Psoas muscle (tissue), 8 donors: ENCODE results near the gene ADAMTS12. TPM values are rescaled to one million over a fixed set of nuclear protein-coding genes. Genes with fewer than 3 reads are reported as not detected.

Experiments used
- ATAC-seq, 4 donors: fragments of 200-7000 bp; cut with Tn5 transposase; one replicate each; pipeline ENCODE4 v1.9.1; 2020; ENCODE audit warnings: moderate library complexity in 3 of 4, mild to moderate bottlenecking in 2 of 4
- DNase-seq, 2 donors: peaks; one replicate each; pipeline ENCODE4 v3.0.0-alpha.2; 2020
- H3K27ac ChIP-seq: fragments of 200-600 bp; one replicate; pipeline ENCODE4 v1.8.0; 2022
- H3K27me3 ChIP-seq, 3 donors: fragments of 200-600 bp in 1 of 3; one replicate each; pipeline versions ENCODE4 v1.6.1 to v1.8.0; 2013 to 2022; ENCODE audit warnings: low read length in 2 of 3, mild to moderate bottlenecking in 2 of 3, moderate library complexity in 1 of 3; ENCODE audit not compliant: insufficient read depth in 3 of 3
- H3K36me3 ChIP-seq, 2 donors: fragments of 200-600 bp in 1 of 2; one replicate each; pipeline versions ENCODE4 v1.6.1 to v1.8.0; 2013 to 2022; ENCODE audit warnings: low read depth in 1 of 2, mild to moderate bottlenecking in 1 of 2, moderate library complexity in 1 of 2; ENCODE audit not compliant: insufficient read depth in 1 of 2
- H3K4me1 ChIP-seq: fragments of 200-600 bp; one replicate; pipeline ENCODE4 v1.8.0; 2022
- H3K4me3 ChIP-seq: fragments of 200-600 bp; one replicate; pipeline ENCODE4 v1.8.0; 2022; ENCODE audit warnings: mild to moderate bottlenecking
- H3K9me3 ChIP-seq: fragments of 200-600 bp; one replicate; pipeline ENCODE4 v1.8.0; 2022
- CTCF ChIP-seq: fragments of 200-600 bp; IDR thresholded peaks from one replicate; pipeline ENCODE4 v1.8.0; 2022; ENCODE audit warnings: antibody characterized with exemption
- WGBS, 3 donors: extraction: QIAGEN DNeasy Blood & Tissue Kit; methylation state at CpG; one replicate each; pipeline versions ENCODE4 v1.1.6 to v1.1.7; 2013; 5-methylcytosine and 5-hydroxymethylcytosine counted together
- intact Hi-C, 2 donors: fragments of 100-400 bp; cut with DNase I; formaldehyde crosslinking; loops; one replicate each; pipeline versions ENCODE4 v1.11.0 to v1.14.2; 2022
- polyA plus RNA-seq, 3 donors: library from polyadenylated mRNA; stranded (reverse); fragments of 200-250 nt; gene quantifications; one replicate each; pipeline ENCODE4 v1.2.3, GENCODE V29; 2013
- total RNA-seq, 4 donors: library from RNA; stranded (reverse); fragmentation: NEBNext Ultra II Directional in 2 of 4; extraction: Animal tissue kit (Norgen Biotek cat#: 25700) in 2 of 4; gene quantifications; one replicate each; pipeline versions ENCODE4 v1.2.1 to v1.2.4, GENCODE V29; 2021 to 2023
- donor health status: healthy with polysubstance abuse.
- donor health status: DM: no; HTN: no; CAD: no; lungs with moderate emphysema.
- donor health status: Bipolar disorder and iron deficiency.
- donor health status: healthy.
- donor health status: DM: yes; HTN: yes; CAD: no.
- donor health status: DM: no; HTN: no; CAD: no.
- donor health status: DM: no; HTN: no; CAD: no.
- donor health status: DM: yes; HTN: yes; CAD: no.

ADAMTS12 gene
- total and polyA plus RNA-seq, 7 donors, result 0.19 to 1.2 (median 0.88) TPM

DNA sequence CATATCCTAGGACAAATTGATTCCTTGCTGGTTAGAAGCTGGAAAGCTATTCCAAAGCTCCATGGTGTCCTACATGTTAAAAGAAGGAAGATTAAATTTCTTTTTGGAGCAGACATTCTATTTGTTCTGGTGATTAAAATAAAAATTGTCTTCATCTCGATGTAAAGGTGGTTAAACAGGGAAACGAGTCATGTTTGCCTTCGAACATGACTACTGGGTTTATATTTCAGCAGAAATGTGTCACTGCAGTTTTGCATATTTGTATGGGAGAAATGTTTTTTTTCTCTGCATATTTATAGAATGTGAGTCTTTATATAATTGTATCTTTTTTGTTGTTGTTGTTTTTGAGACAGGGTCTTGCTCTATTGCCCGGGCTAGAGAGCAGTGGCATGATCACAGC, 36.4 kb downstream of the ADAMTS12 start:
- WGBS, 3 donors, result 38 to 47% (median 42%) methylated on average over 4 of the region's 4 CpGs
- no peaks in the 10 kb centered on the region for H3K9me3 ChIP-seq
- no peak overlapping the region for H3K27ac ChIP-seq
- DNase-seq (no peak), ATAC-seq (no peak)
- no peaks in the 10 kb centered on the region for H3K36me3 ChIP-seq
- intact Hi-C loops, result no loop called here
- H3K27me3 ChIP-seq, result no peaks in the 10 kb centered on the region
- no peak overlapping the region for H3K4me3 ChIP-seq
- TF ChIP-seq CTCF, result no peak
- H3K4me1 ChIP-seq, result no peaks in the 10 kb centered on the region

DNA sequence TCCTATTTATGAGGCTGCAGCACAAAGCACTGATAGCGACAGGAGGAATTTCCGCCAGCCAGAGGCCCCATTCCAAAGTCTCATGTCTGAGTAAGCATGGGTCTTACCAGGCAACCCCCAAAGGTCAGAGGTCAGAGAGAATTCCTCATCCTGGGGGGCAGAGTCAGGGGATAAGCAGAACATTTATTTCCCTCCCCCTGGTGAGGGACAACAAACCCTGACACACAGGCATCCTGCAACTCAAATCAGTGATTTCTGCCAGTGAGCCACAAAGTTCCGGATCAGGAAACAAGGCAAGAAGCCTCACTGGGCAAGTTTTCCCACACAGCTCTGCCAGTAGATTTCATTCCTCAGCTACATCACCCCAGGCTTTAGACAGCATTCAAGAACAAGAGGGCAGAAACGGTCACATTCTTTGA, 37.0 kb downstream of the ADAMTS12 start:
- Histone ChIP-seq H3K4me3 (no peak overlapping the region), H3K36me3 (no peaks in the 10 kb centered on the region), H3K4me1 (no peaks in the 10 kb centered on the region), H3K27ac (no peak overlapping the region), H3K9me3 (no peaks in the 10 kb centered on the region), H3K27me3 (no peaks in the 10 kb centered on the region)
- intact Hi-C loops, result no loop called here
- ATAC-seq, result no peak
- TF ChIP-seq CTCF, result no peak
- 30 to 43% (median 34%) methylated on average over 4 of the region's 4 CpGs for WGBS, 3 donors
- no peak for DNase-seq

- intact Hi-C loops, result no loop called here
- ATAC-seq (no peak), DNase-seq (no peak)
- Histone ChIP-seq H3K4me3 (no peak overlapping the region), H3K27ac (no peak overlapping the region), H3K9me3 (no peaks in the 10 kb centered on the region), H3K27me3 (no peaks in the 10 kb centered on the region), H3K36me3 (no peaks in the 10 kb centered on the region), H3K4me1 (no peaks in the 10 kb centered on the region)
- TF ChIP-seq CTCF, result no peak
- 24 to 36% (median 32%) methylated on average over 3 of the region's 3 CpGs for WGBS, 3 donors
These were observed 39.0 kb downstream of the ADAMTS12 start for GRCh38 chr5:33852837-33853236.

- Histone ChIP-seq H3K36me3 (no peaks in the 10 kb centered on the region), H3K27ac (no peak overlapping the region), H3K4me3 (no peak overlapping the region), H3K9me3 (no peaks in the 10 kb centered on the region), H3K4me1 (no peaks in the 10 kb centered on the region), H3K27me3 (no peaks in the 10 kb centered on the region)
- ATAC-seq (no peak), DNase-seq (no peak)
- intact Hi-C loops, result no loop called here
- no peak for TF ChIP-seq CTCF
- WGBS, 3 donors, result 11 to 21% (median 16%) methylated on average over 5 of the region's 5 CpGs
These were observed 39.5 kb downstream of the ADAMTS12 start for GRCh38 chr5:33852319-33852718.

- no peak for TF ChIP-seq CTCF
- H3K4me1 ChIP-seq, result no peaks in the 10 kb centered on the region
- ATAC-seq (no peak), DNase-seq (no peak)
- H3K27me3 ChIP-seq, result no peaks in the 10 kb centered on the region
- intact Hi-C loops, result no loop called here
- H3K4me3 ChIP-seq, result no peak overlapping the region
- no peak overlapping the region for H3K27ac ChIP-seq
- WGBS, 3 donors, result 75 to 86% (median 80%) methylated on average over 9 of the region's 9 CpGs
- H3K9me3 ChIP-seq, result no peaks in the 10 kb centered on the region
- no peaks in the 10 kb centered on the region for H3K36me3 ChIP-seq
These were observed 41.6 kb downstream of the ADAMTS12 start for GRCh38 chr5:33850100-33850594.
